K562 (cell line): ENCODE results near the gene COQ8B. TPM values are rescaled to one million over a fixed set of nuclear protein-coding genes. Genes with fewer than 3 reads are reported as not detected.
A peak's percentile ranks its signal among the peaks of the same experiment; 100 is the strongest.

ENCODE experiments used
- ATAC-seq: fragments of 200-7000 bp; cut with Tn5 transposase; 3 replicates; pipeline ENCODE4 v1.9.1; 2020; ENCODE audit warnings: moderate library complexity
- BruUV-seq: library from RNA; stranded (reverse); fragments of 400-500 nt; replicated peaks from 2 replicates; lab custom pipeline; 2021; lab: Mats Ljungman, UMichigan
- CTCF ChIA-PET: fragments of 300-600 bp; formaldehyde crosslinking; extraction: SDS; loops from one replicate; lab custom pipeline; 2021; ENCODE audit warnings: low intra/inter-chr PET ratio; lab: Yijun Ruan, JAX
- POLR2A ChIA-PET: fragments of 300-600, 350-650 bp; sonication (Branson Sonifier 250); formaldehyde crosslinking; extraction: SDS; loops from one replicate; lab custom pipeline; 2021; ENCODE audit warnings: antibody characterized with exemption, inconsistent platforms; lab: Yijun Ruan, JAX
- DNase-seq, 4 experiments: peaks; one replicate each; pipeline versions ENCODE4 v3.0.0 to v3.0.0-alpha.2; 2011 to 2018; ENCODE audit warnings: low spot score in 3 of 4, mixed read lengths in 3 of 4; ENCODE audit errors: extremely low read depth in 1 of 4
- FAIRE-seq: peaks from 2 replicates; lab custom pipeline; 2011; peaks lifted over from hg19 to GRCh38; lab: Jason Lieb, UNC
- H2AFZ ChIP-seq: 2 replicates; pipeline ENCODE4 v1.6.0; 2011; ENCODE audit warnings: low read depth, low read length, control low read depth, inconsistent platforms
- H3K27ac ChIP-seq: fragments of 200-600 bp; 3 replicates; pipeline ENCODE4 v1.8.0; 2011; ENCODE audit warnings: low read depth, mild to moderate bottlenecking, control low read depth, inconsistent platforms, low read length, moderate library complexity, mixed read lengths; ENCODE audit errors: extremely low read depth
- H3K27me3 ChIP-seq, 2 experiments: fragments of 300-600 bp in 1 of 2; 2 replicates in 1 of 2; 3 replicates in 1 of 2; pipeline versions ENCODE4 v1.6.0 to v1.8.0; 2011; ENCODE audit warnings: inconsistent platforms in 2 of 2, low read length in 2 of 2, mild to moderate bottlenecking in 1 of 2, mixed read lengths in 1 of 2, moderate library complexity in 1 of 2; ENCODE audit not compliant: control insufficient read depth in 2 of 2, insufficient read depth in 2 of 2
- H3K36me3 ChIP-seq: fragments of 300-600 bp; 3 replicates; pipeline ENCODE4 v1.8.0; 2011; ENCODE audit warnings: mild to moderate bottlenecking, low read length, inconsistent platforms; ENCODE audit not compliant: control insufficient read depth, insufficient read depth
- H3K4me1 ChIP-seq, 2 experiments: fragments of 200-600 bp in 1 of 2; replicated peaks in 1 of 2; 2 replicates in 1 of 2; 3 replicates in 1 of 2; pipeline versions ENCODE4 v1.5.1 to v1.8.0; 2011; ENCODE audit warnings: inconsistent platforms in 2 of 2, low read length in 2 of 2, mild to moderate bottlenecking in 1 of 2, mixed read lengths in 1 of 2, moderate library complexity in 1 of 2; ENCODE audit not compliant: control insufficient read depth in 2 of 2, insufficient read depth in 2 of 2
- H3K4me2 ChIP-seq: 2 replicates; pipeline ENCODE4 v1.6.1; 2011; ENCODE audit warnings: low read length, control low read depth, inconsistent platforms, mixed read lengths; ENCODE audit not compliant: insufficient read depth
- H3K4me3 ChIP-seq: fragments of 200-600 bp; sonication (generic), shearing (Covaris generic); 2 replicates; pipeline ENCODE4 v1.5.1; 2016; ENCODE audit warnings: control low read depth, inconsistent platforms
- H3K79me2 ChIP-seq: fragments of 200-600 bp; 3 replicates; pipeline ENCODE4 v1.8.0; 2011; ENCODE audit warnings: low read length, inconsistent platforms; ENCODE audit not compliant: control insufficient read depth, insufficient read depth
- H3K9ac ChIP-seq, 2 experiments: 2 replicates each; pipeline versions ENCODE4 v1.6.0 to v1.6.1; 2011; ENCODE audit warnings: low read depth in 2 of 2, low read length in 2 of 2, control low read depth in 1 of 2, inconsistent platforms in 1 of 2, mild to moderate bottlenecking in 1 of 2, mixed read lengths in 1 of 2; ENCODE audit not compliant: insufficient read depth in 1 of 2
- H3K9me1 ChIP-seq: one replicate; pipeline ENCODE4 v1.6.0; 2011; ENCODE audit warnings: inconsistent platforms, mild to moderate bottlenecking, low read length, moderate library complexity; ENCODE audit not compliant: control insufficient read depth, insufficient read depth
- H3K9me3 ChIP-seq: replicated peaks from 2 replicates; pipeline ENCODE4 v1.5.1; 2011; ENCODE audit warnings: low read depth, low read length, inconsistent platforms; ENCODE audit not compliant: control insufficient read depth, insufficient read depth
- H4K20me1 ChIP-seq: replicated peaks from 2 replicates; pipeline ENCODE4 v1.6.1; 2011; ENCODE audit warnings: low read length, inconsistent platforms, mixed read lengths; ENCODE audit not compliant: control insufficient read depth, insufficient read depth
- CAMTA2 ChIP-seq: fragments of 250-450 bp; sonication (Bioruptor Pico); conservative IDR thresholded peaks from 2 replicates; pipeline ENCODE4 v1.5.1; 2022
- DDX20 ChIP-seq: fragments of 450-650 bp; IDR thresholded peaks from 2 replicates; pipeline ENCODE4 v1.6.1; 2016; ENCODE audit warnings: missing genetic modification characterization, low read depth, mild to moderate bottlenecking, missing compliant biosample characterization, moderate library complexity
- DEAF1 ChIP-seq: fragments of 450-650 bp; formaldehyde crosslinking; IDR thresholded peaks from 2 replicates; pipeline ENCODE4 v1.4.0; 2020; ENCODE audit warnings: mild to moderate bottlenecking, moderate library complexity
- DLX4 ChIP-seq: fragments of 250-450 bp; sonication (Bioruptor Pico); IDR thresholded peaks from 2 replicates; pipeline ENCODE4 v1.6.1; 2021; ENCODE audit warnings: mild to moderate bottlenecking
- E2F6 ChIP-seq, 2 experiments: IDR thresholded peaks; 2 replicates each; pipeline ENCODE4 v1.6.1; 2011; ENCODE audit warnings: borderline replicate concordance in 1 of 2, control low read depth in 1 of 2, low read depth in 1 of 2, low read length in 1 of 2, mild to moderate bottlenecking in 1 of 2, mixed read lengths in 1 of 2, moderate library complexity in 1 of 2; ENCODE audit not compliant: insufficient read depth in 1 of 2, insufficient read length in 1 of 2, poor library complexity in 1 of 2, severe bottlenecking in 1 of 2; ENCODE audit errors: extremely low read depth in 1 of 2
- ETV1 ChIP-seq: fragments of 450-650 bp; conservative IDR thresholded peaks from 2 replicates; pipeline ENCODE4 v1.6.1; 2016; ENCODE audit warnings: missing genetic modification characterization, control low read depth, low read depth, missing compliant biosample characterization
- EZH2 ChIP-seq: IDR thresholded peaks from 2 replicates; pipeline ENCODE4 v1.6.1; 2012; ENCODE audit warnings: low read depth, mild to moderate bottlenecking, inconsistent platforms, low read length, borderline replicate concordance
- HMG20B ChIP-seq: fragments of 250-450 bp; sonication (Bioruptor Pico); IDR thresholded peaks from 2 replicates; pipeline ENCODE4 v1.5.0; 2021; ENCODE audit warnings: mild to moderate bottlenecking
- KLF6 ChIP-seq: fragments of 250-450 bp; sonication (Bioruptor Pico); IDR thresholded peaks from 2 replicates; pipeline ENCODE4 v1.4.0; 2020; ENCODE audit warnings: mild to moderate bottlenecking, moderate library complexity, borderline replicate concordance
- NCOA4 ChIP-seq: fragments of 450-650 bp; IDR thresholded peaks from 2 replicates; pipeline ENCODE4 v1.6.1; 2018; ENCODE audit warnings: mild to moderate bottlenecking; ENCODE audit not compliant: partially characterized antibody
- NEUROD1 ChIP-seq: fragments of 150-350 bp; IDR thresholded peaks from 2 replicates; pipeline ENCODE4 v1.6.1; 2014; ENCODE audit warnings: borderline replicate concordance, low read length, low read depth; ENCODE audit not compliant: partially characterized antibody
- NR2F6 ChIP-seq: fragments of 450-650 bp; formaldehyde crosslinking; IDR thresholded peaks from 2 replicates; pipeline ENCODE4 v1.4.0; 2020; ENCODE audit warnings: mild to moderate bottlenecking
- PHTF2 ChIP-seq: fragments of 250-450 bp; sonication (Bioruptor Pico); IDR thresholded peaks from 2 replicates; pipeline ENCODE4 v1.5.0; 2021; ENCODE audit warnings: mild to moderate bottlenecking
- RFX1 ChIP-seq: fragments of 450-650 bp; IDR thresholded peaks from 2 replicates; pipeline ENCODE4 v1.6.1; 2016; ENCODE audit warnings: mild to moderate bottlenecking, moderate library complexity
- SMAD4 ChIP-seq: fragments of 250-450 bp; sonication (Bioruptor Pico); conservative IDR thresholded peaks from 2 replicates; pipeline ENCODE4 v1.8.0; 2021; ENCODE audit warnings: inconsistent platforms, mild to moderate bottlenecking, moderate library complexity
- TCF7L2 ChIP-seq: fragments of 150-350 bp; IDR thresholded peaks from 2 replicates; pipeline ENCODE4 v1.6.1; 2016; ENCODE audit warnings: low read depth, mild to moderate bottlenecking, low read length, moderate library complexity
- ZNF408 ChIP-seq: fragments of 250-450 bp; sonication (Bioruptor Pico); IDR thresholded peaks from 2 replicates; pipeline ENCODE4 v1.4.0; 2020; ENCODE audit warnings: low read depth, mild to moderate bottlenecking, moderate library complexity
- ZNF41 ChIP-seq: fragments of 250-450 bp; sonication (Bioruptor Pico); conservative IDR thresholded peaks from 2 replicates; pipeline ENCODE4 v1.4.0; 2020; ENCODE audit warnings: mild to moderate bottlenecking
- ZNF449 ChIP-seq: fragments of 250-450 bp; sonication (Bioruptor Pico); IDR thresholded peaks from 2 replicates; pipeline ENCODE4 v1.8.0; 2022; ENCODE audit warnings: moderate library complexity, mild to moderate bottlenecking, inconsistent platforms
- WGBS: fragments of 100-300 bp; shearing (Covaris generic); methylation state at CpG from one replicate; pipeline ENCODE4 v1.1.6; 2016; ENCODE audit warnings: low coverage, mixed read lengths; ENCODE audit not compliant: insufficient coverage; ENCODE audit errors: missing lambda C conversion rate; 5-methylcytosine and 5-hydroxymethylcytosine counted together
- in situ Hi-C: fragments of 300-500 bp; cut with MboI; formaldehyde crosslinking; loops from 4 replicates; pipeline ENCODE4 v1.15.0; 2018; ENCODE audit warnings: inconsistent platforms, mixed read lengths
- intact Hi-C: fragments of 100-400 bp; cut with micrococcal nuclease; formaldehyde crosslinking; loops from 2 replicates; pipeline ENCODE4 v1.14.2; 2022
- polyA plus RNA-seq, 8 experiments: library from polyadenylated mRNA; depleted of rRNA in 4 of 8; stranded (reverse) in 5 of 8; unstranded in 3 of 8; fragments of >200 nt; fragmentation: Nextera tagmentation in 2 of 8; fragmentation: Illumina TruSeq in 1 of 8; extraction: Ambion mirVana in 2 of 8; extraction: Trizol in 1 of 8; gene quantifications; 2 replicates each; pipeline versions ENCODE4 v1.2.1 to v1.2.3, GENCODE V29; 2011 to 2014; ENCODE audit warnings: inconsistent platforms in 1 of 8, missing spikeins in 1 of 8
- total RNA-seq, 7 experiments: library from RNA; depleted of rRNA in 6 of 7; stranded (reverse); fragments of >200 nt in 6 of 7; fragmentation: Illumina TruSeq in 2 of 7; extraction: Trizol in 2 of 7; gene quantifications; 2 replicates each; pipeline versions ENCODE4 v1.2.1 to v1.2.3, GENCODE V29; 2011 to 2021; ENCODE audit warnings: low replicate concordance in 1 of 7

COQ8B gene
- total and polyA plus RNA-seq, 9 of the 15 experiments (the other 6 are each of a cell fraction or from before 2014, with no cell fraction given): 0.41 to 32.3 (median 12.9) TPM

GRCh38 chr19:40659116-40659515 lies 57.6 kb downstream of the COQ8B start:
- no peaks in the 10 kb centered on the region for H3K27me3 ChIP-seq
- no peak overlapping the region for H3K9ac ChIP-seq
- 59% methylated on average over 5 of the region's 5 CpGs for WGBS
- no TSS peak for BruUV-seq
- no peak overlapping the region for H3K4me3 ChIP-seq
- H3K9me1 ChIP-seq: no peaks in the 10 kb centered on the region
- no peaks in the 10 kb centered on the region for H3K36me3 ChIP-seq
- FAIRE-seq (no peak), DNase-seq (no peak), ATAC-seq (no peak)
- H3K79me2 ChIP-seq: no peaks in the 10 kb centered on the region; the same call in 2 of the 3 replicates
- peak overlapping the region; percentile 1; the same call in 1 of the 2 replicates for H2AFZ ChIP-seq
- ChIA-PET CTCF (no interaction called here), POLR2A (interaction anchor here (0.7 kb wide), 1 partner anchor 507 kb away, joined by 4 read pairs; no protein-coding TSS in a partner anchor)
- H3K4me2 ChIP-seq: no peak overlapping the region
- TF ChIP-seq NCOA4 (no peak), PHTF2 (no peak), ZNF449 (no peak), NR2F6 (CRISPR knock-in tag) (no peak), RFX1 (no peak), DDX20 (tag) (no peak), SMAD4 (CRISPR knock-in tag) (no peak), NEUROD1 (no peak), KLF6 (CRISPR knock-in tag) (no peak), DLX4 (CRISPR knock-in tag) (no peak), E2F6 (IDR thresholded peaks at IDR 0.05; ENCODE audit: borderline replicate concordance in 1 of 2, extremely low read depth in 1 of 2, insufficient read depth in 1 of 2, insufficient read length in 1 of 2, low read depth in 1 of 2, low read length in 1 of 2, poor library complexity in 1 of 2, severe bottlenecking in 1 of 2) (no peak), DEAF1 (CRISPR knock-in tag) (no peak), CAMTA2 (CRISPR knock-in tag) (no peak), EZH2 (no peak), ZNF41 (CRISPR knock-in tag) (no peak), ZNF408 (CRISPR knock-in tag) (no peak), ETV1 (tag) (no peak), TCF7L2 (no peak), HMG20B (no peak)
- H3K27ac ChIP-seq: no peak overlapping the region
- H4K20me1 ChIP-seq: no peaks in the 10 kb centered on the region
- in situ Hi-C loops: loop anchor here (5.0 kb wide), 1 partner anchor 483 kb away; no protein-coding TSS in a partner anchor
- peaks cover 10 to 22% of the 10 kb centered on the region in 2 experiments for H3K4me1 ChIP-seq
- H3K9me3 ChIP-seq: no peaks in the 10 kb centered on the region
- intact Hi-C loops: no loop called here
